ENCODE data around the gene TENM4.

TENM4 gene

GRCh38 chr11:78796956-78797355 is 643.9 kb downstream of the TENM4 start:
- no peak for DNase-seq (ENCODE audit: low spot score)
- Histone ChIP-seq H3K4me3 (no peak overlapping the region), H3K27ac (no peak overlapping the region)
- no peak for TF ChIP-seq CTCF (IDR thresholded peaks at IDR 0.05)

DNA sequence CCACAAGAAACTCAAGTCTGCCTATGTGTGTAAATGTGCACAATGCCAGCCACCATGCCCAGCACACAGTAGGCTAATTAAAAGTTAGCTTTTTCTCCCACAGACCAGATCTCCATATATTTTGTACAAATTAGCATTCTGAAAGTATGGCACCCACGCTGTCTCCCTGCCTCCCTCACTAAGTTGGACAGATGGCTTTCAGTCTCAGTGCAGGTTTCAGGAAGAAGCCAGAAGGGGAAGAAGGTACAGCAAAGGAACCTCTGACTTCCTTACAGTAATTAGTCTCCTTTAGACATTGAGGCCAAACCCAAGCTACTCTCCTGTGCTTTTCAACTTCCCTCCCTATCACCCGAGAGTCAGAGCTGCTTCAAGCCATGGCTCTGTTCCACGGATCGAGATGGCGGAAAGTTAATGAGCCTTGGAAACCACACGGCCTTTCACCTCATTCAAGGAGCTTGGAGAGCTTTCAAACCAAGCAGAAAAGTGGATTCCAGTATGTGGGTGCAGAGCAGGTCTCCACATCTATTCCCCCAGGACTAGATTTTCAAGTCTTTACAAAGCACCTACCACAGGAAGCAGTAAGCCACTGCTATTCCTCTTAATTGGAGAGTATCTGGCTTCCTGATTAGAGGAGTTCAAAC is 645.1 kb downstream of the TENM4 start:
- no peak for TF ChIP-seq CTCF (IDR thresholded peaks at IDR 0.05)
- H3K27ac ChIP-seq, result no peak overlapping the region

DNA sequence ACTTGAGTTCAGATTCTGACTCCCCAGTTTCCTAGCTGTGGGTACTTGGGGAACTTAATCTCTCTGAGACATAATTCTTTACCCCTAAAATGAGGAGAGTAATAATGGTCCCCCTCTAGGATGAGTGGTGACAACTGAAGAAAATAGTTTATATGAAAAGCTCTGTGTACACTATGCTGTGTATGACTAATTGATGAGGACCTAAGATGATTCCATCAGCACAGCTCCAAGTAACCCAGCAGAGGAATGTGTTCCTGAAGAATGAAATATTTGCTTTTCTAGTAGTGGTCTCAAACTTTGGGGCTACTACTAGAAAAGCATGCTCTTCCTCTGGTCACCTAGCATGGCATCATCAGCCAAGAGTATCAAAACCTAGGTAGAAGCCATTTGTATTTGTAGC is 648.9 kb downstream of the TENM4 start:
- H3K4me3 ChIP-seq, result no peak overlapping the region
- TF ChIP-seq CTCF (IDR thresholded peaks at IDR 0.05), result no peak
- H3K27ac ChIP-seq, result no peak overlapping the region
- DNase-seq (ENCODE audit: low spot score), result no peak

More for the DNA sequence above, 645.1 kb downstream of the TENM4 start:
- no peak for DNase-seq (ENCODE audit: low spot score)
- no peak overlapping the region for H3K4me3 ChIP-seq

- TF ChIP-seq CTCF (IDR thresholded peaks at IDR 0.05), result no peak
- DNase-seq (ENCODE audit: low spot score), result no peak
- no peak overlapping the region for H3K27ac ChIP-seq
- no peak overlapping the region for H3K4me3 ChIP-seq
Observed at GRCh38 chr11:78791254-78791653, 649.6 kb downstream of the TENM4 start.

DNA sequence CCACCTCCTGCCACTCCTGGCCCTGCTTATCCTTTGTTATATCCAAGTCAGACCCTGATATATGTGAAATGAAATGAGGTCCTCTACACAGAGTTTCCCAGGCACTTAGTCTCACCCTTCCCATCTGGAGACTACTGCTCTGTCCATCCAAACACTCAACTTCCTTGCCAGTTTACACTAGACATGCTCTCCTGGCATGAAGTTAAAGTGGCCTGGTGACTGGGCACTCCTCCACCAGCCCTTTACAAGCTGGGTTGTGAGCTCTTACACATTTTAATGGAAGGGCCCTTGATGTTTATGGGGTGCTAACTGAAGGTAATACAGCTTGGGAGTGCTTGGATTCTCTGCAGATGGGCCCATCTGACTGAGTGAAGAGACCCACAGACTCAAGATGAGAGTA is 650.0 kb downstream of the TENM4 start:
- Histone ChIP-seq H3K4me3 (no peak overlapping the region), H3K27ac (no peak overlapping the region)
- DNase-seq (ENCODE audit: low spot score), result no peak
- no peak for TF ChIP-seq CTCF (IDR thresholded peaks at IDR 0.05)

GRCh38 chr11:78789375-78789774 is 651.5 kb downstream of the TENM4 start:
- TF ChIP-seq CTCF (IDR thresholded peaks at IDR 0.05), result no peak
- no peak for DNase-seq (ENCODE audit: low spot score)
- Histone ChIP-seq H3K27ac (no peak overlapping the region), H3K4me3 (no peak overlapping the region)

GRCh38 chr11:78788533-78788932 is 652.3 kb downstream of the TENM4 start:
- DNase-seq (ENCODE audit: low spot score), result no peak
- Histone ChIP-seq H3K27ac (no peak overlapping the region), H3K4me3 (no peak overlapping the region)
- no peak for TF ChIP-seq CTCF (IDR thresholded peaks at IDR 0.05)
